Spleen (tissue), 11 donors: ENCODE results near the gene CCDC88C. TPM values are rescaled to one million over a fixed set of nuclear protein-coding genes. Genes with fewer than 3 reads are reported as not detected.

Experiments
- DNase-seq: peaks from one replicate; pipeline ENCODE4 v3.0.0-alpha.2; 2020
- H3K27ac ChIP-seq, 8 donors: fragments of 200-600 bp; sonication (generic) in 7 of 8; 1 replicate in 4 of 8; 2 replicates in 4 of 8; pipeline versions ENCODE4 v1.5.0 to v1.8.0; 2016 to 2021; ENCODE audit warnings: inconsistent platforms in 4 of 8, mild to moderate bottlenecking in 4 of 8, moderate library complexity in 1 of 8
- H3K27me3 ChIP-seq, 7 donors: fragments of 200-600 bp; sonication (generic) in 6 of 7; replicated peaks in 1 of 7; 1 replicate in 4 of 7; 2 replicates in 3 of 7; pipeline versions ENCODE4 v1.5.0 to v1.8.0; 2016 to 2021; ENCODE audit warnings: inconsistent platforms in 3 of 7, mild to moderate bottlenecking in 1 of 7
- H3K36me3 ChIP-seq, 6 donors: fragments of 200-600 bp; sonication (generic) in 5 of 6; 1 replicate in 4 of 6; 2 replicates in 2 of 6; pipeline versions ENCODE4 v1.5.0 to v1.8.0; 2016 to 2021; ENCODE audit warnings: inconsistent platforms in 2 of 6
- H3K4me1 ChIP-seq, 6 donors: fragments of 200-600 bp; sonication (generic) in 5 of 6; 1 replicate in 3 of 6; 2 replicates in 3 of 6; pipeline versions ENCODE4 v1.5.0 to v1.8.0; 2016 to 2021; ENCODE audit warnings: inconsistent platforms in 3 of 6
- H3K4me3 ChIP-seq, 8 donors: fragments of 200-600 bp; sonication (generic) in 7 of 8; 1 replicate in 4 of 8; 2 replicates in 4 of 8; pipeline versions ENCODE4 v1.5.0 to v1.8.0; 2016 to 2021; ENCODE audit warnings: inconsistent platforms in 4 of 8, mild to moderate bottlenecking in 4 of 8, moderate library complexity in 2 of 8
- H3K9me3 ChIP-seq, 8 donors: fragments of 200-600 bp; sonication (generic) in 7 of 8; 1 replicate in 4 of 8; 2 replicates in 4 of 8; pipeline versions ENCODE4 v1.5.0 to v1.8.0; 2016 to 2021; ENCODE audit warnings: inconsistent platforms in 4 of 8
- CTCF ChIP-seq, 11 experiments: fragments of 200-600 bp in 7 of 11; fragments of 450-650 bp in 4 of 11; sonication (generic) in 4 of 11; IDR thresholded peaks in 8 of 11; conservative IDR thresholded peaks in 3 of 11; 1 replicate in 7 of 11; 2 replicates in 4 of 11; pipeline versions ENCODE4 v1.4.0 to v1.8.0; 2016 to 2021; ENCODE audit warnings: antibody characterized with exemption in 11 of 11, inconsistent platforms in 4 of 11, mild to moderate bottlenecking in 1 of 11
- POLR2A ChIP-seq, 3 donors: fragments of 450-650 bp; IDR thresholded peaks; one replicate each; pipeline ENCODE4 v1.5.1; 2017; ENCODE audit warnings: antibody characterized with exemption in 3 of 3, mild to moderate bottlenecking in 1 of 3
- POLR2AphosphoS5 ChIP-seq, 3 donors: sonication (generic); formaldehyde crosslinking; IDR thresholded peaks; one replicate each; pipeline ENCODE4 v1.5.1; 2017; ENCODE audit warnings: antibody characterized with exemption in 3 of 3
- WGBS, 5 donors: extraction: QIAGEN DNeasy Blood & Tissue Kit in 3 of 5; methylation state at CpG; one replicate each; pipeline versions ENCODE4 v1.1.5 to v1.1.7; 2013 to 2018; 5-methylcytosine and 5-hydroxymethylcytosine counted together
- intact Hi-C: fragments of 100-400 bp; cut with DNase I; formaldehyde crosslinking; loops from one replicate; pipeline ENCODE4 v1.15.0; 2023; ENCODE audit warnings: low total_unique reads
- polyA plus RNA-seq, 3 donors: library from polyadenylated mRNA; stranded (reverse); fragments of 200-250 nt; gene quantifications; one replicate each; pipeline ENCODE4 v1.2.1, GENCODE V29; 2013
- total RNA-seq, 7 donors: library from RNA; depleted of rRNA in 3 of 7; stranded (reverse); fragments of >200 nt in 3 of 7; fragmentation: NEBNext Ultra II Directional in 4 of 7; extraction: Animal tissue kit (Norgen Biotek cat#: 25700) in 4 of 7; gene quantifications; one replicate each; pipeline versions ENCODE4 v1.1.0 to v1.2.1, GENCODE V29; 2016 to 2021
- donor health status: healthy with polysubstance abuse.
- donor health status: DM: no; HTN: no; CAD: no; lungs with moderate emphysema.
- donor health status: DM: no; HTN: no; CAD: no.
- donor health status: Bipolar disorder and iron deficiency.
- donor health status: healthy.
- donor health status: DM: no; HTN: no; CAD: no.
- donor health status: DM: yes; HTN: yes; CAD: no.

Gene CCDC88C
- total and polyA plus RNA-seq, 10 donors, result 23.2 to 136 (median 101) TPM

GRCh38 chr14:91332986-91333649, 84.5 kb downstream of the CCDC88C start:
- Histone ChIP-seq H3K9me3 (no peaks in the 10 kb centered on the region), H3K4me3 (no peak overlapping the region), H3K36me3 (peaks cover 3 to 96% (median 47%) of the 10 kb centered on the region in 6 donors), H3K27ac (peak overlapping the region in 4 of 8 donors; percentile 24 to 96 (median 59)), H3K4me1 (peaks cover 13 to 64% (median 40%) of the 10 kb centered on the region in 6 donors), H3K27me3 (no peaks in the 10 kb centered on the region)
- 90 to 93% (median 93%) methylated on average over 17 of the region's 17 CpGs for WGBS, 5 donors
- no peak for DNase-seq
- intact Hi-C loops, result no loop called here
- TF ChIP-seq POLR2AphosphoS5 (IDR thresholded peaks at IDR 0.05) (no peak), POLR2A (IDR thresholded peaks at IDR 0.05) (no peak), CTCF (IDR thresholded peaks at IDR 0.05 in 8 of 11, conservative IDR thresholded peaks at IDR 0.05 in 3 of 11) (no peak)

GRCh38 chr14:91332171-91332985, 85.2 kb downstream of the CCDC88C start:
- no peaks in the 10 kb centered on the region for H3K9me3 ChIP-seq
- TF ChIP-seq POLR2AphosphoS5 (IDR thresholded peaks at IDR 0.05) (peak; percentile 4 to 28 (median 12)), POLR2A (IDR thresholded peaks at IDR 0.05) (no peak), CTCF (IDR thresholded peaks at IDR 0.05 in 8 of 11, conservative IDR thresholded peaks at IDR 0.05 in 3 of 11) (no peak)
- H3K36me3 ChIP-seq, result peaks cover 0 to 96% (median 40%) of the 10 kb centered on the region in 6 donors
- peak; percentile 88 for DNase-seq
- peak overlapping the region in 5 of 8 donors; percentile 24 to 96 (median 58) for H3K27ac ChIP-seq
- intact Hi-C loops, result no loop called here
- H3K4me1 ChIP-seq, result peaks cover 13 to 71% (median 45%) of the 10 kb centered on the region in 6 donors
- H3K27me3 ChIP-seq, result no peaks in the 10 kb centered on the region
- H3K4me3 ChIP-seq, result no peak overlapping the region
- 55 to 69% (median 58%) methylated on average over 18 to 19 of the region's 19 CpGs for WGBS, 5 donors

- no peak overlapping the region for H3K4me3 ChIP-seq
- TF ChIP-seq POLR2AphosphoS5 (IDR thresholded peaks at IDR 0.05) (no peak), CTCF (IDR thresholded peaks at IDR 0.05 in 8 of 11, conservative IDR thresholded peaks at IDR 0.05 in 3 of 11) (no peak), POLR2A (IDR thresholded peaks at IDR 0.05) (no peak)
- DNase-seq, result no peak
Observed at GRCh38 chr14:91331721-91332120, 85.9 kb downstream of the CCDC88C start.

GRCh38 chr14:91330856-91331255, 86.8 kb downstream of the CCDC88C start:
- TF ChIP-seq POLR2AphosphoS5 (IDR thresholded peaks at IDR 0.05) (no peak), POLR2A (IDR thresholded peaks at IDR 0.05) (no peak), CTCF (IDR thresholded peaks at IDR 0.05 in 8 of 11, conservative IDR thresholded peaks at IDR 0.05 in 3 of 11) (no peak)
- 49 to 65% (median 50%) methylated on average over 6 to 8 of the region's 8 CpGs for WGBS, 5 donors
- Histone ChIP-seq H3K4me3 (no peak overlapping the region), H3K27me3 (no peaks in the 10 kb centered on the region), H3K36me3 (peaks cover 0 to 94% (median 29%) of the 10 kb centered on the region in 6 donors), H3K4me1 (peaks cover 16 to 86% (median 57%) of the 10 kb centered on the region in 6 donors), H3K9me3 (no peaks in the 10 kb centered on the region), H3K27ac (peak overlapping the region in 6 of 8 donors; percentile 15 to 96 (median 48))
- DNase-seq, result peak; percentile 76
- intact Hi-C loops, result no loop called here

More at GRCh38 chr14:91331721-91332120, 85.9 kb downstream of the CCDC88C start:
- intact Hi-C loops, result no loop called here
- peaks cover 16 to 78% (median 52%) of the 10 kb centered on the region in 6 donors for H3K4me1 ChIP-seq
- no peaks in the 10 kb centered on the region for H3K27me3 ChIP-seq
- H3K36me3 ChIP-seq, result peaks cover 0 to 96% (median 37%) of the 10 kb centered on the region in 6 donors
- 37 to 86% (median 53%) methylated on average over 2 to 3 of the region's 3 CpGs for WGBS, 5 donors
- peak overlapping the region in 6 of 8 donors; percentile 16 to 96 (median 48) for H3K27ac ChIP-seq
- no peaks in the 10 kb centered on the region for H3K9me3 ChIP-seq
